Fibroblast of pulmonary artery (primary cell): Measurements from ENCODE around the gene FAM170B.

Source experiments
- DNase-seq: peaks from one replicate; pipeline ENCODE4 v3.0.0-alpha.2; 2010; ENCODE audit warnings: low read depth
- H3K4me3 ChIP-seq: replicated peaks from 2 replicates; pipeline ENCODE4 v1.5.1; 2011; ENCODE audit warnings: low read depth, mild to moderate bottlenecking, control low read depth, low read length, moderate library complexity
- TF ChIP-seq, protein P1 (sequence below): IDR thresholded peaks from 2 replicates; pipeline ENCODE4 v1.5.1; 2011; ENCODE audit warnings: mild to moderate bottlenecking, control low read depth, low read length, inconsistent platforms; ENCODE audit errors: missing control alignments

The FAM170B gene

DNA sequence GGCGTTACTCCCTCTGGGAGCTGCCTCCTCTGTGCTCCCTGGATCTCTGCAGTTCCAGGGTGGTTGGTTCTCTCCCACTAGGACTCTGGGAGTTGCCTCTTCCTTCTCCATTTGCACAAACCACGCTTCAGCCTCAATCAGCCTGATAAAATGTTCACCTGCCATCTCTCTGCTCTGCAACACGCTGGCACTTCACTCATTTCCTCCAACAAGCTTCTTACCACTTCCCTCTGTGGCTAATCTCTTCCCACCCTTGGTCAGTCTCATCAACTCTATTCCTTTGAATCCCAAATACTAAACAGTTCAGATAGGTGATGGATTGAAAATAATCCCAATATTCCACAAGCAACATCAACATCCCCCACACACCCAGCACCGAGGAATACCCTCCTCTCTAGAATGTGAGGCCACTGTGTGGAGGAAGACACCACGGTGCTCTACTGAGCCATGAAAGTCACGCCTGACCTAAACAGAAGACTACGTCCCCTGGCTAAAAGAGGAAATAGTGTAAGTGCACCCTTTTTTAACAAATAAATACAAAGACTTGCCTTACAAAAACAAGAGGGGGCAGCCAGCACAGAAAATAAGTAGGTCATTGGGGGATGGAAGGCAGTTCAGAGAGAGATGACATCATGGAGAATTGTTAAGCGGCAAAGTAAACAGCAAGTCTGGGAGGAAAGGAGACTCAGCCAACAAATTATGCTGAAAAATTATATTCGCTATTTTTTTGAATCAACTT, 1.9 kb upstream of the FAM170B start:
- TF ChIP-seq, protein P1, sequence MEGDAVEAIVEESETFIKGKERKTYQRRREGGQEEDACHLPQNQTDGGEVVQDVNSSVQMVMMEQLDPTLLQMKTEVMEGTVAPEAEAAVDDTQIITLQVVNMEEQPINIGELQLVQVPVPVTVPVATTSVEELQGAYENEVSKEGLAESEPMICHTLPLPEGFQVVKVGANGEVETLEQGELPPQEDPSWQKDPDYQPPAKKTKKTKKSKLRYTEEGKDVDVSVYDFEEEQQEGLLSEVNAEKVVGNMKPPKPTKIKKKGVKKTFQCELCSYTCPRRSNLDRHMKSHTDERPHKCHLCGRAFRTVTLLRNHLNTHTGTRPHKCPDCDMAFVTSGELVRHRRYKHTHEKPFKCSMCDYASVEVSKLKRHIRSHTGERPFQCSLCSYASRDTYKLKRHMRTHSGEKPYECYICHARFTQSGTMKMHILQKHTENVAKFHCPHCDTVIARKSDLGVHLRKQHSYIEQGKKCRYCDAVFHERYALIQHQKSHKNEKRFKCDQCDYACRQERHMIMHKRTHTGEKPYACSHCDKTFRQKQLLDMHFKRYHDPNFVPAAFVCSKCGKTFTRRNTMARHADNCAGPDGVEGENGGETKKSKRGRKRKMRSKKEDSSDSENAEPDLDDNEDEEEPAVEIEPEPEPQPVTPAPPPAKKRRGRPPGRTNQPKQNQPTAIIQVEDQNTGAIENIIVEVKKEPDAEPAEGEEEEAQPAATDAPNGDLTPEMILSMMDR = no peak
- no peak overlapping the region for H3K4me3 ChIP-seq
- peak; percentile 2 for DNase-seq

DNA sequence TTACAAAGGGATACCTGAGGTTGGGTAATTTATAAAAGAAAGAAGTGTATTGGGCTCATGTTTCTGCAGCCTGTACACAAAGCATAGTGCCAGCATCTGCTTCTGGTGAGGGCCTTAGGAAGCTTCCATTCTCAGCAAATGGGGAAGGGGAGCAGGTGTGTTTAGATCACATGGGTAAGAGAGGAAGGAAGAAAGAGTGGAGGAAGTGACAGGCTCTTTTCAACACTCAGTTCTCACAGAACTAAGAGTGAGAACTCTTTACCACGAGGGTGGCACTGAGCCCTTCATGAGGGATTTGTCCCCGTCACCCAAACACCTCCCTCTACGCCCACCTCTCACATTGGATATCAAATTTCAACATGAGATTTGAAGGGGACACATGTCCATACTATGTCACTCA, 506 bp upstream of the FAM170B start:
- TF ChIP-seq, protein P1 = no peak
- H3K4me3 ChIP-seq = no peak overlapping the region
- no peak for DNase-seq

DNA sequence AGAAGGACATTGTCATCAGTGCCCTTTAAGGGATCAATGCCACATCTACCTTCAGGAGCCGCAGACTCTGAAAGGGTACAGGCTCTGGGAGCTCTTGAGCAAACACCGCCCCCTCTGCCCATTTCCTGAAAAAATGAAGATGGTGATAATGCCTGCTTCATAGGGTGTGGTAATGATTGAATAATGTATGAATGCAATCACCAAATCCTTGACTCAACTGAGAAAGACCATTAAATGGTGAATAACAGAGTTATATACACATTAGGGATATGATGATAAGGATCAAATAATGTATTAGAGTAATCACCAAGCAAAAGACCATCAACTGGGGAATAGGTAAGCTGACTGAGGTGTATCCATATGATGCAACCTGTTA, 1.5 kb downstream of the FAM170B start:
- DNase-seq = no peak
- TF ChIP-seq, protein P1 = no peak
- H3K4me3 ChIP-seq = no peak overlapping the region

DNA sequence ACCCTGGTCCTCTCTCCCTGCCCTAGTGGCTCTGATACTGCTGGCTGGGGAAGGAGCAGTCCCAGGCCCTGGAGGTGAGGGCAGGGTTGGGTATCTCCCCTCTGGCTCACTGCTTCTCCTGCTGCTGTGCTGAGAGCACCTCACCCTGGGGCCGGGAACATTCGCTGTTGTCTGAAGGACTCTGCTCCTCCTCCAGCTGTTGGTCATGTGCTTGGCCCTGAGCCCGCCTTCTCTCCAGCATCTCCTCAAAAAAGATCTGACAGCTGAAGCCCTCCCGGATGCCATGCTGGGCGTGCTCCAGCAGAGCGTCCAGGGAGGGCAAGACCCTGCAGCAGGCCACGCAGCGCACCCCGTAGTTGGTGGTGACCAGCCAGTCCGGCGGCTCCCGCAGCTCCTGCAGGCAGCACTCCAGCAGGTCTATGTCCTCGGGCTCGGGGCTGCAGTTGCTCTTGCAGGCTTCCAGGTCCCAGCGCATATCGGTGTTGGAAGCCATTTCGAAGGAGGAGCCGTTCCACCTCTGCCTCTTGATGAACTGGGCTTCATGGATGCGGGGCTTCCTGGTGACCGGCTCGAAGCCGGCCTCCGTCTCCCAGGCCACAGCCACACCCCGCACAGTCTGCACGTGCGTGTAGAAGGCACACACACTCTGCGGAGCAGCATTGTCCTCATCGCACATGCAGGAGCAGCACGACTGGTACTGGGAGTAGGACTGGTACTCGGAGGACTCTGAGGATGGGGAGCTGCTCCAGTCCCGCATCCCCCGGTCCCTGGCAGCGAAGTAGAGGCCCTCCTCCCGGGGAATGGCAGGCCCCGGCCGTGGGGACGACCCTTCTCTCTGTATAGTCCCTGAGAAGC, 2.1 kb downstream of the FAM170B start:
- DNase-seq = no peak
- TF ChIP-seq, protein P1 = no peak
- no peak overlapping the region for H3K4me3 ChIP-seq

DNA sequence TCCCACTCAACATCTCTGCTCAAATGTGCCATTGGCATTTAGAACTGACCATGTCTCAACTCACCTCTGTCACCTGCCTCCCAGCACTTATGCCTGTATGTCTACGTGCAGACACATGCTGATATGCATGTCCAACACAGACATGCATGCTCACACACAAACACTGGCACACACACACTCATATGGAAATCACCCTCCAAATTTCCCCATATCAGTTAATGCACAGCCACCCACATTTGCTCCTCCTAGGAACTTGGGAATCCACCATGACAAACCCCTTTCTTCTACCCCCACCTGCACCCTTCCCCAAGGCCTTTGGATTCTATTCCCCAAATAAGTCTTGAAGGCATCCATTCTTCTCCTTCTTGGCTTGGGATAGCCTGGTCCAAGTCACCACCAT, 4.4 kb downstream of the FAM170B start:
- TF ChIP-seq, protein P1 = no peak
- H3K4me3 ChIP-seq = no peak overlapping the region
- no peak for DNase-seq

DNA sequence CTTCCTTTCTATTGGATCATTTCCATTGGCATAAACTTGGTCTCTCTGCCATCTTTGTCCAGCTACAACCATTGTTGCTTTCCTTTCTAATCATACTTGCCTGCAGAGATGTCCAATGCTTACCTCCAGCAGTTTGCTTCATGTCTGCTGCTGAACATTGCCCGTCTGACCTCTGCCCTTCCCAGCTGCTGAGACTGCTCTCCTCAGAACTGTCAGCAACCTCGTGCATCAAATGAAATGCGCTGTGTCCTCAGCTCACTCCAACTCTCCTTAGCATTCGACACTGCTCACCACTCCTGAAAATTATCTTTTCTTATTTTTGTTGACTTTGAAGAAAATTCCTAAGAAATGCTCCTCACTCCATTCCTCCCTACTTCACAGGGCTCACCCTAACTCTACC, 5.0 kb downstream of the FAM170B start:
- TF ChIP-seq, protein P1 = no peak

More for the DNA sequence above, 5.0 kb downstream of the FAM170B start:
- DNase-seq = no peak
- no peak overlapping the region for H3K4me3 ChIP-seq
